GM21576 (cell line): ENCODE results near the gene USP46.

Experiments
- ATAC-seq: cut with Tn5 transposase; IDR thresholded peaks from one replicate; pipeline ENCODE4 v1.9.1; 2021; ENCODE audit warnings: mild to moderate bottlenecking, moderate library complexity; ENCODE audit not compliant: unreplicated experiment

USP46 gene

GRCh38 chr4:52576961-52577623 lies 82.0 kb downstream of the USP46 start:
- no peak for ATAC-seq

- no peak for ATAC-seq
These were observed 82.8 kb downstream of the USP46 start for GRCh38 chr4:52576326-52576725.

- ATAC-seq = no peak
These were observed 83.7 kb downstream of the USP46 start for GRCh38 chr4:52575406-52575805.

DNA sequence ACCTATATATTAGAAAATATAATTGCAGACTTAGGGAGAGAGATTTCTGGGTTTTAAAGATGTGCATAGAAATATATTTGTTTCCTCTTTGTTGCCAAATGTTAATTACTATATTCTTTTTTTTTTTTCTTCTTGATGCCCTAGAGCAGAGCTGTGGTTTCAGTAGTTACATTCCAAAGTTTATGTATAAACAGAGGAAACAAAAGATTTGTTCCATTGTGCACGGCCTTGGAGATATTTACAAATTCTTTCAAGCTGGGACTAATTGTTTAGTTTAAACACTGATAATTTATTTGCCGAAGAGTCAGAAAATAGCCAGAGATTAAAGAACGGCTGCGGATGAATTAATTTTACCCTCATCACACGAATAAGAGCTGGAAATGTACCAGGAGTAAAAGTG lies 85.1 kb downstream of the USP46 start:
- no peak for ATAC-seq

DNA sequence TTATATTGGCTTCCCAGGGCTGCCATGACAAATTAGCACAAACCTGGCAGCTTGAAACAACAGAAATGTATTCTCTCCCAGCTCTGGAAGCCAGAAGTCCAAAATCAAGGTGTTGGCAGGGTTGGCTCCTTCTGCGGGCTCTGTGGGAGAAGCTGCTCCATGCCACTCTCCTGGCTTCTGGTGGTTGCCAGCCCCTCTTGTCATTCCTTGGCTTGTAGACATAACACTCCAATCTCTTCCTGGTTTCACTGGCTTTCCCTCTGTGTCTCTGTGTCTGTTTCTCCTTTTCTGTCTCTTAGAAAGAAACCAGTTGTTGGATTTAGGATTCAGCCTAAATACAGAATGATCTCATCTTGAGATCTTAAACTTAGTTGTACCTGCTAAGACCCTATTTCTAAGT lies 85.5 kb downstream of the USP46 start:
- no peak for ATAC-seq

GRCh38 chr4:52572936-52573485 lies 86.1 kb downstream of the USP46 start:
- ATAC-seq = no peak

- no peak for ATAC-seq
These were observed 90.8 kb downstream of the USP46 start for GRCh38 chr4:52568351-52568750.

GRCh38 chr4:52566136-52567031 lies 92.7 kb downstream of the USP46 start:
- no peak for ATAC-seq

GRCh38 chr4:52560844-52561280 lies 98.2 kb downstream of the USP46 start:
- ATAC-seq = no peak

DNA sequence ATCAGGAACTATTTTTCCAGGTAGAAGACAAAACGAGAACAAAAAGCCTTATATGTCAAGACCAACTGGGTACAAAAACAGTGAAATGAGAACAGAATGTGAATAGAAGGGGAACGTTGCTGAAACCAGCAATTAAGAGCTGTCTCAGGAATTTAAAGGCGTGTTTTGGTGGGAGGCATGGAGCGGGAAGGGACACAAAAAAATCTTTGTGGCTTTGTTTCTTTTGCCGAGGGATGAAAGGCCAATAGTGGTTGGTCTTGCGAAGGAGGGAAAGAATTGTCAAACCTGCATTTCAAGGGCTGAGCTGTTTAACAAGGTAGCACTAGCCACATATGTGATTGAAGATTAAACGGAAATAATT lies 103.8 kb downstream of the USP46 start:
- no peak for ATAC-seq

GRCh38 chr4:52554612-52555355 lies 104.3 kb downstream of the USP46 start:
- ATAC-seq = no peak

DNA sequence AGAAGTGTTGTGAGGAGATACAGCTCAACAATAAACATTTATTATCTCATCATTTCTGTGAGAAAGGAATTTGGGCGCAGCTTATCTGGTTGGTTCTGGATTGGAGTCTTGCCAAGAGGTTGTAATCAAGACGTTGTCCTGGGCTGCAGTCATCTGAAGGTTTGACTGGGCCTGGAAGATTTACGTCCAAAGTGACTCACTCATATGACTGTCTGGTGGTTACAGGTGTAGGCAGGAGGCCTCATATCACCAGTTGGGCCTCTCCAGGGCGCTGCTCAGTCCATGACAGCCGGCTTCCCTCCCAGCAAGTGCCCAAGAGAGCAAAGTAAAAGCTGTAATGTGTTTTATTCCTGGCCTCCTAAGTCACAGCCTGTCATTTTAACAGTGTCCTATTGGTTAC lies 106.3 kb downstream of the USP46 start:
- ATAC-seq = no peak

GRCh38 chr4:52551487-52551886 lies 107.6 kb downstream of the USP46 start:
- ATAC-seq = no peak

DNA sequence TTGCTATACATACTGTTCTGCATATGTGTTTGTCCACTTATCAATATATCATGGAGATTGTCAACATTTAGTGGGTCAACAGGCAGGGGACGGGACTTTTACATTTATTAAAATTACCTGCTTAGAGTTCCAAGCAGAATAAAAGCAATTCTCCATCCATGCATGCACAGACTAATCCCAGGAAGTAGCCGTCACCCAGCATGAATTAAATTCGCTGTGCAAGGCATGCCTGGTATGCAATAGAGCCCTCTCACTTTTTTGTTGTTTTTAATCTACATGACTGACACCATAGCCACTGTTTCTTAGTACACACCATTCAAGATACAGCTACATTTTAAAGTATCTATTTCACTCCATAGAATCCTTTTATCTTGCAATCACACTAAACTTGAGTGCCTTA lies 108.9 kb downstream of the USP46 start:
- ATAC-seq = no peak

DNA sequence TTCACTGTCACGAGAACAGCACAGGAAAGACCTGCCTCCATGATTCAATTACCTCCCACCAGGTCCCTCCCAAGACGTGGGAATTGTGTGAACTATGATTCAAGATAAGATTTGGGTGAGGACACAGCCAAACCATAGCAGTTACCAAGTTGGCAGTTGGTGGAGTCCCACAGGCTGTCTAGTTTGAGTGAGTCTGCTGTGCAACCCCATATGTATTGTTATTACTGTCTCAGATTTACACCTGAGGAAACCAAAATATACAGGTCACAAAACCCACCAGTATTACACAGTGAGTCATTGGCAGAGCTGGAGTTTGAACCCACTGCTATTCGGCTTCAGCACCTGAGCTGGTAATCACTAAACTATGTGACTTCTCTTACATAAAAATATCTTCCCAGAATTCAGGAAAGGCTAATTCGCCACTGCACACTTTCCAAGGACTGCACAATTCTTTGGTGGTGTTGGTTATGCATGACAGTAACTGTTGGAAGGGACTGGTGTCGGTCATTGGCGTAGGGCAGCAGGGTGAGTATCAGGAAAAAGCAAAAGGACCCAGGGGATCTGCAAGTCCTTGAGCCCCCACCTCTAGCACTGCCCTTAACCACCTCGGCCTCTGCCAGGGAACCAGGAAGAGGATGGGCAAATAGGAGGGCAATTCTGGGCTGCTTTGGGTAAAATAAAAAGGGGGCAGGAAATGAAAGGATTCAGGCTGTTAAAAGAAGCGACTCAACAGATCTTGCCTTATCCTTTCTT lies 110.1 kb downstream of the USP46 start:
- no peak for ATAC-seq

GRCh38 chr4:52546449-52546848 lies 112.7 kb downstream of the USP46 start:
- ATAC-seq = no peak

DNA sequence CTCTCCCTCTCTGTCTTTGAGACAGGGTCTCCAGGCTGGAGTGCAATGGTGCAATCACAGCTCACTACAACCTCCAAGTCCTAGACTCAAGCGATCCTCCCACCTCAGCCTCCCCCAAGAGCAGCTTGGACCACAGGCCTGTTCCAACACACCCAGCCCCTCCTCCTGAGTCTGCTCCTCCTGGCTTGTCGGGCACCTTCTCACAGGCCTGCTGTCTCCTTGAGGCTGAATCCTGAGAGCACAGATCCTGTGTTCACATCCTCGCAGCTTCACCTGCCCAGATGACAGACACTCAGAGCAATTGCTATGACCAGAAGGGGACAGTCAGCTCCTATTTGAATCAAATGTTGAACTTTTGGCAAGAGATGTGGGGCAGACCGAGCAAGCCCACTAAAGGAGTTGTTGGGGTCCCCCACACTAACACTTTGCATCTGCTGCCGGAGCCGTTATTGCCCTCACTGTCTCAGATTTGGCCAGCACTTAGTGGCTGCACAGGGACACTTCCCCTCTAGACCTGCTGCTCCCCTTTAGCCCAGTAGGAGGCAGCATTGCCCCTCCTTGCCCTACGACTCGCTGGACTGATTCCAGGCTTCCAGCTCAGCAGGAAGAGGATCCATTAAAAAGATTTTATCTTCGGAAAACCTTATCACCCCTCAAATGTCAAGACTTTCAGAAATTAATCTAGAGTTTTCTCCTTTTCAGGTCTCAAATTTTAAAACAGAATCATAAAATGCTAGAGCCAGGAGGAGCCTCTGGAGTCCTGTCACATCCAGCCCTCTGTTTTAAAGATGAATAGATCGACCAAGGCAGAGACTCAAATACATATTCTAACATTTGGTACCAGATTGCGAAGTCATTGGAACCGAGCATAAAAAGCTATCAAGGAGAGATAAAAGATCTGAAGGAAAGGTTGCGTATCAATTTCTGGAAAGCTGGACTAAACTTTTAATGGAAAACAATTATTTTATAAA lies 113.7 kb downstream of the USP46 start:
- ATAC-seq = no peak
